ENCODE measurements around the gene GRID2IP.

DNA sequence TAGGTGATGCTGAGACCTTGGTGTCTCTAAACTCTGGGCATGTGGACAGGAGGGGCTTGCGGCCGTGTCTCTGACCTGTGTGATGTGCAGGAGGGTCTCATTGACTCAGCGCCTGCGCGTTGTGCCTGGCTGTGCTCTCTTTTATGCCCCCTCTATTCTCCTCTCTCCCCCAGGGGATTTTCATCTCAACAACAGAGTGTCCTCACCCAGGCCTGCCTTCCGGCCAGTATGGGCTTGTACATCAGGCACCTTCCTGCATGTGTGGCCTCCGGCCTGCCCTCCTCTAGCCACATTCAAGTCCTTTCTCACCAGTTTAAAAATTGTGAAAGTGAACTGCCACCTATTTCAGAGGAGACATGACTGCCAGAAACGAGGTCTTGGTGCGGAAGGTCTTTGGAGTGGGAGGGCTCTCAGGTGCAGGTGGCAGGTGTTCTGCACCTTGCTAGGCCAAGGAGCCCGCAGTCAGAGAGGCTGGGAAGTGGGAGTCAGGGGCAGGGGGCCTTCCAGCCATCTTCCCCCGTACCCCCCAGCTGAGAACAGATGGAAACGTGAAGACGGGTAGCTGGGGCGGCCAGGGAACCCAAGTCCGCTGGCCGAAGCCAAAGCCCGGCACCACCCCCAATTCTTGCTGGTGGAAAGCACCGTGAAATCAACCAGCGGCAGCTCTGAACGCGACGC lies 38.0 kb upstream of the GRID2IP start:
- TF ChIP-seq, protein P1, sequence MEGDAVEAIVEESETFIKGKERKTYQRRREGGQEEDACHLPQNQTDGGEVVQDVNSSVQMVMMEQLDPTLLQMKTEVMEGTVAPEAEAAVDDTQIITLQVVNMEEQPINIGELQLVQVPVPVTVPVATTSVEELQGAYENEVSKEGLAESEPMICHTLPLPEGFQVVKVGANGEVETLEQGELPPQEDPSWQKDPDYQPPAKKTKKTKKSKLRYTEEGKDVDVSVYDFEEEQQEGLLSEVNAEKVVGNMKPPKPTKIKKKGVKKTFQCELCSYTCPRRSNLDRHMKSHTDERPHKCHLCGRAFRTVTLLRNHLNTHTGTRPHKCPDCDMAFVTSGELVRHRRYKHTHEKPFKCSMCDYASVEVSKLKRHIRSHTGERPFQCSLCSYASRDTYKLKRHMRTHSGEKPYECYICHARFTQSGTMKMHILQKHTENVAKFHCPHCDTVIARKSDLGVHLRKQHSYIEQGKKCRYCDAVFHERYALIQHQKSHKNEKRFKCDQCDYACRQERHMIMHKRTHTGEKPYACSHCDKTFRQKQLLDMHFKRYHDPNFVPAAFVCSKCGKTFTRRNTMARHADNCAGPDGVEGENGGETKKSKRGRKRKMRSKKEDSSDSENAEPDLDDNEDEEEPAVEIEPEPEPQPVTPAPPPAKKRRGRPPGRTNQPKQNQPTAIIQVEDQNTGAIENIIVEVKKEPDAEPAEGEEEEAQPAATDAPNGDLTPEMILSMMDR (conservative IDR thresholded peaks at IDR 0.05), result no peak
- no peak for TF ChIP-seq ZFX (IDR thresholded peaks at IDR 0.05)

Measured in C4-2B (cell line).